Measurements from ENCODE around the gene MIEN1.
"Not testable (repeated sequence)": the region's sequence is repeated elsewhere in the genome, so short reads cannot be mapped to it uniquely, and the experiment has no call there.

Gene MIEN1

DNA sequence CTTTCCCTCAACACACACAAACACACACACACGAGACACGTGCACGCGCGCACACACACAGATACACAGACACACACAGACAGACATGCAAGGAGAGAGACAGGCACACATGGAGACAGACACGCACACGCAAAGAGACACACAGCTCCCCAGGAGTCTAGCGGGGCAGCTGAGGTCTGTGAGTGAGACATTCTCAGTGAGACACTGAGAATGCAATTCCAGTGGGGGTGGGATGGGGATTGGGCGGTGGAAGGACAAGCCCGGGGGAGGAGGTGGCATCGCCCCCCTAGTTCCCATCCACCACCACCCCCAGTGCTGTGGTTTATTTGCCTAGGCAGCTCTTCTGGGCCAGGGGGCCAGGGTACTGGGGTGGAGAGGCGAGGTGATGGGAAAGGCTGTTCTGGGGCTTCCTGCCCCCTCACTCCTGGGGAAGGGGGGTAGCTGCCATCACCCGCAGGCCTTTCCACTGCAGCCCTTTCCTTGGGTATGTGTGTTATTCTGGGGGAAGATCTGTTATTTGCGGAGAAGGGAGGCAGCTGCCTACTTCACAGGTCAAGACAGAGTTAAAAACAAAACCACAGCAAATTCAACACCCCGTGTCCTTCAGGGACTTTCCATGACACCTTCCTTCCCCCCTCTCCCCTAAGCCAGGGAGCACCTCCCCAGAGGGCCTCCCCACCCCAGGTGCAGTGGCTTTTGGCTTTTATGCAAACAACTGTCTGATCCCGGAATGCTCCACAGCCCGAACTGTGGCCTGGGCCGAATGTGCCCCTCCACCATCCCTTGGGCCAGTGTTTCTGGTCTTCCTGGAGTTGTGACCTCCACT, 25.4 kb upstream of the MIEN1 start:
- peak; percentile 49 for DNase-seq

- DNase-seq: no peak
Observed at GRCh38 chr17:39754958-39755553, 24.7 kb upstream of the MIEN1 start.

GRCh38 chr17:39754161-39754957, 24.0 kb upstream of the MIEN1 start:
- DNase-seq: peak; percentile 95

DNA sequence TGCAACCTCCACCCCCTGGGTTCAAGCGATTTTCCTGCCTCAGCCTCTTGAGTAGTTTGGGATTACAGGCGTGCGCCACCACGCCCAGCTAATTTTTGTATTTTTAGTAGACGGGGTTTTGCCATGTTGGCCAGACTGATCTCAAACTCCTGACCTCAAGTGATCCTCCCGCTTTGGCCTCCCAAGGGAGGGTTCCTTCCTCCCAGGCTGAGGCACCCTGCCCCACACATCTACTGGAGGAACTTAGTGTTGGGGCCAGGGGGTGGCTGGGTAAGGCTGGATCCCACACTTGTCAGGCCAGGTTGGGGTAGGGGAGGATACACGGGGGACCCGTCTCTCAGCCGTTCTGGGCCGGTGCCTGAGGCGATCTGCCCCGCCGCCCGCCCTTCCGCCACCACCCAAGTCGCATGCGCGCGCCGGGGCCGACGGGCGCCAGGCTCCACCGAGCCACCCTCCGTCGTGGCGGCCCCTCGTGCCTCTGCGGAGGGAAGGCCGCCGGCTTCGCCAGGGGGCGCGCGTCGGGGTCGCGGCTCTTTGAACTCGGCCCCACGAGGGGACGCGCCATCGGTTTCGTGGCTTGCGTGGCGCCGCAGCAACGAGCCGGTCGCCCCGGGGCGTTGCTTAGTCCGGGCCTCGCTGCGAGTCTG, 23.3 kb upstream of the MIEN1 start:
- no peak for DNase-seq

GRCh38 chr17:39752241-39752881, 22.0 kb upstream of the MIEN1 start:
- no peak for DNase-seq

DNA sequence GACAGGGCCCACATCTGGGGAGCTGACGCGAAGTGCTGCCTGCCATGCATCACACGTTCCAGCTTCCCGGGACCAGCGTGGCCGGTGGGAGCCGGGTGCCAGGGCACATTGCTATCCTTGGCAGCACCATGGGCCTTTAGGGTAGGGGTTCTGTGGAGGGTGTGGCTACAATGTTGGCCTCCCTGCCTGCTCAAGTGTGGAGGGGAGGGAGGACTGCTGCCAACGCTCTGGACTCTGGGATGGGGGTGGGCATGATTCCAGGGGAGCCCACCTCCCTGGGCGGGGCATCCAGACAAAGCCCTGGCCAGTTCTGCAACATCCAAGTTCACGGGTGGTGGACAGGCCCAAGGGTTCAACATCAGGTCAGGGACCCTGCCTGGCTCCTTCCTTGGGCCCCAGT, 21.3 kb upstream of the MIEN1 start:
- no peak for DNase-seq

- DNase-seq: no peak
Observed at GRCh38 chr17:39751016-39751543, 20.7 kb upstream of the MIEN1 start.

DNA sequence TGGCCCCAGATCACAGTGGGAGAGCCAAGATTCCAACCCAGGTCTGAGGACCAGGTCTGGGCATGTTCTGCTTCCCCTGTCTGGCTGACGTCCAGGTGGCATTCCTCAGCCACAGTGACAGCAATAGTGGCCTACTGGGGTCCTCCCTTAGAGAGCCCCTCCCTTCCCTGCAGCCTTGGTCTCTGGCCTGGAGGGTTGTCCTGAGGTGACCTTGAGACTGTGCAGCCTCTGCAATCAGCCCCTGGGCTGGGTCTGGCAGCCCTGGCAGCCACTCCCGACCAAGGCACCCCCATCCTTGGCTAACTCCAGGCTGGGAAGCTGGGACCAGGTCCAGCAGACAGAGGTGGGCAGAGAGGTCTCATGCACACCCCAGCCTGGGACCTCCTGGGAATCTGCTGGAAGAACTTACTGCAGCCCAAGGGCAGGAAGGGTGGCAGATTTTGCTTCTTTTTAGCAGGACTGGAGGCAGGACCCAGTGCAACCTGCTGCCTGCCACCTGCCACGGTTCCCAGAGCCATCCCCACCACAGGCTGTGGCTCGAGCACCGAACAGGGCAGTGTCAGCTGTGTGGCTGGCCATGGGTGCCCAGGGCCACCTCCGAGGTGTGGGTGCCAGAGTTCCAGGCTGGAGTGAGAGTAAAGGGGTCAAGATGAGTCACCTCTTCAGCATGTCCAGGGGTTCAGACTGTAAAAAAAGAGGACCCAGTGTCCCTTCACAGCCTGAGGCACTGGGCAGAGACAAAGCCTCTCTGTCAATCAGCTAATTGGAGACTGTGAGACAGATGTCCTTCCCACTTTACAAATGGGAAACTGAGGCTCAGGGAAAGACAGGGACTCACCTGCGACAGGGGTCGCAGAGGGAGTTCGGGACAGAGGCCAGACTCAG, 20.0 kb upstream of the MIEN1 start:
- DNase-seq: no peak

- DNase-seq: not testable (repeated sequence)
Observed at GRCh38 chr17:39748444-39749034, 18.2 kb upstream of the MIEN1 start.

DNA sequence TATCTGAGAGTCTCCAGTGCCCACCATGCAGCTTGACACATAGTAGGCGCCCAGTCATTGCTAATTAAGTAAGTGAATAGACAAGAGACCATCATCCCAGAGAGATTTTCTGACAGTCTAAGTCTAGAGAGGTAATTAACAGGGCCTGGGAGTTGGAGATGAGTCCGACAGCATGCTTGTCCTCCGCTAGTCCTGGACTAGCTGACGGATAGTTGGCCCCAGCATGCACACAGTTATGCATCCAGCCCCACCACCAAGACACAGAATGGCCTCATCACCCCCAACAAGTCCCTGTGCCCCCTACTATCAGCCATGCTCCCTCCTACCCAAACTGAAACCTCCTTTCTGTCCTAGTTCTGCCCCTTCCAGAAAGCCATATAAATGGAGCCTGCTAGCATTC, 17.4 kb upstream of the MIEN1 start:
- no peak for DNase-seq

- DNase-seq: no peak
Observed at GRCh38 chr17:39746145-39746461, 15.8 kb upstream of the MIEN1 start.

GRCh38 chr17:39745335-39746144, 15.2 kb upstream of the MIEN1 start:
- no peak for DNase-seq

DNA sequence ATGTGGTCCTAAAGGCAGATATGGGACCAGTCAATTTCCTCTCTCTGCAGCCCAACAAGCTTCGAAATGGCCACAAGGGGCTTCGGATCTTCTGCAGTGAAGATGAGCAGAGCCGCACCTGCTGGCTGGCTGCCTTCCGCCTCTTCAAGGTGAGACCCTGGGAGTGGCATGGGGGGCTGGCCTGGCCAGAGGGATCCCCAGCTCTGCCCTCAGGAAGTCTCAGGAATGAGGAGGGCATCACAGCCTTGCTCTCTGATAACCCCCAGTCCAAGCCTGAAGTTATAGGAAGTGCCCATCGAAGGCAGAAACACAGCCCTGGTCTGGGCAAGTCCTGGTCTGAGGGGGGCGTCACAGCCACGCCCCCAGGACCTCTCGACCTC, 14.5 kb upstream of the MIEN1 start:
- DNase-seq: no peak

- no peak for DNase-seq
Observed at GRCh38 chr17:39744075-39744835, 13.9 kb upstream of the MIEN1 start.

- DNase-seq: no peak
Observed at GRCh38 chr17:39742856-39743436, 12.6 kb upstream of the MIEN1 start.

DNA sequence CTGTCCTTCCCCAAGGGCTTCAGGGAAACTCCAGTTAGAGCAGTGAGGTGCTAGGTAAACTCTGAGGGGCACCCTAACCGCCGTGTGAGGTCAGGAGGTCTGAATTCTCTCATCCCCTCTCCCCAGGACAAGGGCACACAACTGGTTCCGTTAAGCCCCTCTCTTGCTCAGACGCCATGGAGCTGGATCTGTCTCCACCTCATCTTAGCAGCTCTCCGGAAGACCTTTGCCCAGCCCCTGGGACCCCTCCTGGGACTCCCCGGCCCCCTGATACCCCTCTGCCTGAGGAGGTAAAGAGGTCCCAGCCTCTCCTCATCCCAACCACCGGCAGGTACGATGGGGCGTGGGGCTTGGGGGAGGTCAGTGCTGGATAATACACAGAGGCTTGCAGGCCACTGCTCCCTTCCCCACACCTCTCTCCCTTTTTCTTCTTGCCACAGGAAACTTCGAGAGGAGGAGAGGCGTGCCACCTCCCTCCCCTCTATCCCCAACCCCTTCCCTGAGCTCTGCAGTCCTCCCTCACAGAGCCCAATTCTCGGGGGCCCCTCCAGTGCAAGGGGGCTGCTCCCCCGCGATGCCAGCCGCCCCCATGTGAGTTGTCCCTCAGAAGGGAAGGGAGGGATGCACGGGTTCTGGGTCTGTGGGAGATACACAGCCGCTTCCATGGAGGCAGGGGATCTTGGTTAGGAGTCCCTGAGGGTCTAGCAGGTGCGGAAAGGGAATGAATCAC, 12.0 kb upstream of the MIEN1 start:
- DNase-seq: no peak

DNA sequence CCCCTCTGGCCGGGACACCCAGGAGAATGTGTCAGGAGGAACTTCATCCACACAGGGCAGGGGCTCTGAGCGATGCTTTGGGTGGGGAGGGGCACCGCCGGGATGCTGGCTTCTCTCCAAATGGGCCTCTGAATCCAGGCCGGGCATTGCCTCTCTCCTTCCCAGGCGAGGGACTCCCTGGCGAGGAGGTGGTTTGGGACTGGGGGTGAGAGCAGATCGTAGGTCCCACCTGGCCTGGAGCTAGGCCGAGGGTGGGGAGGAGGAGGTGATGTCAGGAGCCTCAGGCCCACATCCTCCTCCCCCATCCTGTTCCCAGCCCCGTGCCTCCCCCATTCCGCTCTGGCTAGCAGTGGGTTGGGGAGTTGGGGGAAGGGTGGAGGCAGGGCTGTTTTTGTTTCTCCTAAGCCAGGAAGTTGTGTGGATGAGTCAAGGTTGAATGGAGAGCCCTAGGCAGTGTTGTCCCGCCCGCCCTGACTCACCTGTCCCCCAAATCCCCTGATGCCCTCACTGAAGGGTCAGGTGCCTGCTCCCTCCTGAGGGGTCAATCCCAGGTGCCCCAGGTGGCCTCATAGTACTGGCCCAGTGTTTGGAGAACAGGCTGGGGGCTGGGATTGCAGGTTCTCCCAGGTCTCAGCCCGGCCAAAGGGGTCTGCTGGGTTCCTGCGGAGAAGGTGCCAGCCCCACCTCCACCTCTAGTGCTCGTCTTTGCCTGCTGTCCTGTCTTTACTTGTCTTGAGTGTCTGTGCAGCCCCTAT, 10.2 kb upstream of the MIEN1 start:
- no peak for DNase-seq

DNA sequence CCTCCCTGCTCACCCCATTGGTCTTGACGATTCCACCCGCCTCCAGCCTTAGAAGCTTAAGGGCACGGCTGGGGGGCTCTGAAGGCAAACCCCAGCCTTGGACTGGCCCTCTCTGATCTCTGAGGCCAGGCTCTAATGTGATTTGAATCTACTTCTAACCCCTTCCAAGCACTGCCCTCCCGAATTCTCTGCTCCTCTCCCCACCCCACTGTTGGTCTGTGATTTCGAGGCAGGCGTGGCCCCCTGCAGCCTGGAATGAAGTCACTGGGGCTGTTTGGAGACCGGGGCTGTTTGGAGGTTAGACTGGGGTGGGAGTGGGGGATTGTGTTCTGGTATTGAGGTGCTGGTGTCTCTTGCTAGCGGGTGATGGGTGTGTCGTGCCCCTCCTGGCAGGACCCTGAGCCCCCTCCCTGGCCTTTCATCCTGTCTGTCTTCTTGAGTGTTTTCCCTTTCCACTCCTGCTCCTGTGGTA, 9.6 kb upstream of the MIEN1 start:
- DNase-seq: no peak
